T47D (cell line): Measurements from ENCODE around the gene KCNQ1.

Source experiments
- DNase-seq, 2 experiments: peaks; one replicate each; pipeline versions ENCODE4 v3.0.0 to v3.0.0-alpha.2; 2011 to 2012; ENCODE audit warnings: low read depth in 1 of 2, low spot score in 1 of 2
- JUND ChIP-seq: IDR thresholded peaks from 2 replicates; pipeline ENCODE4 v1.6.1; 2012; ENCODE audit warnings: low read depth
- in situ Hi-C: cut with HindIII; loops from 2 replicates; pipeline ENCODE4 v1.10.0; 2016; ENCODE audit warnings: low sequenced_read_pairs, low pct_unique_long_range_greater_than_20kb

Gene KCNQ1

DNA sequence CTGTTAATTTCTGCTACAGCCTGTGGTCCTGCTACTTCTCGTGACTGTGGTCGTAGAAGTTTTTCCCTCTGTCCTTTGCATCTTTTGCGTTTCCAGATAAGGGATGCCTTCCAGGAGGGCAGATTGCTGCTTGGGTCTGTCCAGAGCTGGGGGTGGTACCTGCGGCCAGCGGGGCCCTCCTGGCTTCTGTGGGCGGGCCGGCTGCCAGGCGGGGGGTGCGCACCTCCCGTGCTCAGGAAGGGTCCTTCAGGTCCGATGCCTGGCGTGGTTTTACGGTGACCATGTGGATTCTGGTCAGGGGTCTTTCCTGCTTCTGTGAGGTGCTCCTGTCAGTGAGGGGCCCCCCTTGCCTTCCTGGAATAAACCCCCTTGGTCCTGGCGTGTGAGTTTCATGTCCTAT is 84.8 kb downstream of the KCNQ1 start:
- TF ChIP-seq JUND = no peak
- DNase-seq = no peak
- in situ Hi-C loops = no loop called here

DNA sequence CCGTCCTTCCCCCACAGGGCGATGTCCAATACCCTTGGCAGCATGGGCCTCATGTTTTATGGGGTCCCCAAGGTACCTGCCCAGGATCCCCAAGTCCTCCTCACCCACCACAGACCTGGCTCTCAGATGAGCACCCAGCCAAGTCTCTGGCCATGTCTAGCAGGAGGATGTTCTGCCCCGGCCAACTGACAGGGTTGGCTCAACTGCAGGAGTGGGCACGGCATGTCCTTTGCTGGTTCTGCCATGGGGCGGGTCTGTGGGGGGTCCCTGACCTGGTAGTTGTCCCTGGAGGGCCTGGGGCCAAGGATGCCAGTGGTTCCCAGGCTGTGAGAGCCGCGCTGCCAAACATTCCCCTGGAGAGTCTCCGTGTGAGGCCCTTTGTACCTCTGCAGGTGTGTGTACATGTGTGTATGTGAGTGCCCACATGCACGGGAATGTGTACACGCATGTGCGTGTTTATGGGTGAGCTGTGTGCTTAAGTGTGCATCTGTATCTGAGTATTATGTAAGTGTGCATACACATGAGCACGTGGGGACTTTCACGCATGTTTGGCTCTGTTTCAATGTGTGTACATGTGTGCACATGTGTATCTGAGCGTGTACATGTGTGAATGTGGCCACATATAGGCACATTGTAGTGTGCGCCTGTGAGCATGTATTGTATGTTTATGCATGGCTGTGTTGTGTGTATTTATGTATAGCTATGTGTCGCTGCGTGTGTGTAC is 85.5 kb downstream of the KCNQ1 start:
- no peak for DNase-seq
- in situ Hi-C loops = no loop called here
- no peak for TF ChIP-seq JUND

- no peak for TF ChIP-seq JUND
- DNase-seq = no peak
- in situ Hi-C loops = no loop called here
Observed at GRCh38 chr11:2530855-2531200, 86.0 kb downstream of the KCNQ1 start.

DNA sequence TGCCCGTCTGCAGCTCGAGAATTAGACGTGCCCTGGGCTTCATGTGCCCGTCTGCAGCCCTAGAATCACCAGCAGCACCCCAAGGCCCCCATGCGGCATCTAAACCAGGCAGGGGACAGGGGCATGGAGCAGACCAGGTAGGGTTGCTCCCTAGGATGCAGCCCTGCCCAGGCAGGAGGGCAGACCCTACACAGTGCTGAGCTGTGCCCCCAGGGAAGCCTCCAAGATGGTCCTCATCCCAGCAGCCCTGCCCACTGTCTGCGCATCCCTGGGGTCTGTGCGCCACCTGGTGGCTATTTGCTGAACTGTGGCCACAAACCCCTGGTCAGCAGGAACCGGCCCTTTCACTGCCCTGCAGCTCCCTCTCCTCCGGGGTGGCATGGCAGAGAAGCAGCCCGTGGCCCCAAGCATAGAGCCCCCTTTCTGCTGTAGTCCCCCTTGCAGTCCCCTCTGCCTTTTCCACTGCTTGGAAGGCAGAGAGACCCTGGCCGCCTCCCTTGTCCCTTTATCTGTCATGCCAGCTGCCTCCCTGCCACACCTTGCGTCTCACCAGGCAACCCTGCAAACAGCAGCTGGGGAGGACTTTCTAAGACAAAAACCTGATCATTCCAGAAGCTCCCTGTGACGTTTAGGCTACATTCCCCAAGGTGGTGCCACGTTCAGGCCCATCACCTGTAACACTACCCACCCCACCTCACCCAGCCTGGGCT is 86.6 kb downstream of the KCNQ1 start:
- no peak for TF ChIP-seq JUND
- DNase-seq = peak; percentile 47 to 60
- in situ Hi-C loops = no loop called here

GRCh38 chr11:2531987-2532703 is 87.3 kb downstream of the KCNQ1 start:
- no peak for DNase-seq
- TF ChIP-seq JUND = no peak
- in situ Hi-C loops = no loop called here

DNA sequence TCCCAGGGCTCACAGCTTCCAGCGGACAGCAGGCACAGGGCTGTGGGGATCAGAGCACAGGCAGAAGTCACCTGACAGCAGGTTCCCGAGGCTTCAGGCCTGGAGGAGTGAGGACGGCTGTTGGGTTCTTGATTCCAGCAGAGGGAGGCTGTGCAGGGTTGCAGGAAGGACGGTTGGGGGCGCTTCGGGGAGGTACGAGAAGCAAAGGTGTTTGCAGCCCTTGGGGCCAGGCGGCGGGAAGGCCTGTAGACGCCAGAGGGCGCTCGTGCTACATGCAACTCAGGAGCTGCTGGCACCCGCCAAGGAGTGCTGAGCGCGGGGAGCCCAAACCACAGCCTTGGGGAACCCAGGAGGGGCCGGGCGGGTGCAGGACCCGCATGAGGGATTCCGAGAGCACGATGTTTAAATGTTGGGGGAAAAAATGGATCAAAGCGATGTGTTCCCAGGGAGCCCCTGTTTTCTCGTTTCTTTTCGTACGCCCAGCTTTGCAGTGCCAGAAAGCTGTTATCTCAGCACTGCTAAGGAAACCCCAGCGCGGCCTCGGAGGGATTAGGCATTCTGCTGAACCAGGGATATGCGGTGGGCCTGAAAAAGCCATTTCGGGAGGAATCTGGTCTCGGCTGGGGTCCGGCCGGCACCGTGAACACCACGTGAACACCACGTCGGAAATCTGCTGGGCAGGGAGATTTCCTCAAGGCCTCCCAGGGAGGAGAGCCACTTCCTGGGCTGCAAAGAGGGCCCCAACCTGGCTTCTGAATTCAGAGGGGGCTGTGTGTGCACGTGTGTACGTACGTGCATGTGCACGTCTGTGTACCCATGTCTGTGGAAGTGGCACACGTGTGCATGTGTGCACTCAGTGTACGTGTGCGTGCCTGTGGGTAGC is 88.1 kb downstream of the KCNQ1 start:
- no peak for TF ChIP-seq JUND

DNA sequence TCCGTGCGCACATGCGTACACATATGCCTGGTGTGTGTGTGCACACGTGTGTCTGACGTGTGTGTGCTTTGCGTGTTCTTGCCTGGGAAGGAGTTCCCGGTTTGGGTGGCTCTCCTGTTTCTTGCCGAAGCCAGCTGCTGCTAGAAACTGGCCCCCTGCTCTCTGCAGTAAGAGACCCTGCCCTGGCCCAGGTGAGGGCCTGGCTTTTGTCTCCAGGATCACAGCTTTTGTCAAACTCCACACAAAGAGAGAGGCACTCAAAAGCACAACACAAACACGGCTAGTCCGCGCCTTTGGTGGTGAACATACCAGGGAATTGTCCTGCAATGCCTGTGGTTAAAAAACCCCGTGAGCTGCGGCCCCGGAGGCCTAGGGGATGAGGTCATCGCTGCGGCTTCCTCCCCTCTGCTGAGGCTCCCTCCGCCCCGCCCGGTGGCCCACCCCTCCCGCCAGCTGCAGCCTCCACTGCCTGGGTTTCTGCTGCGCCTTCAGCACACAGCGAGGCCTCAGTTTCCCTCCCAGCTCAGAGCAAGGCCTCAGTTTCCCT is 88.9 kb downstream of the KCNQ1 start:
- no peak for TF ChIP-seq JUND
- in situ Hi-C loops = no loop called here
- peak in 1 of 2 experiments; percentile 11 for DNase-seq

More for the DNA sequence above, 88.1 kb downstream of the KCNQ1 start:
- in situ Hi-C loops = no loop called here
- peak; percentile 60 to 85 for DNase-seq

- in situ Hi-C loops = no loop called here
- no peak for DNase-seq
- TF ChIP-seq JUND = no peak
Observed at GRCh38 chr11:2534134-2534956, 89.5 kb downstream of the KCNQ1 start.

- TF ChIP-seq JUND = no peak
- no peak for DNase-seq
- in situ Hi-C loops = no loop called here
Observed at GRCh38 chr11:2534957-2535672, 90.3 kb downstream of the KCNQ1 start.

DNA sequence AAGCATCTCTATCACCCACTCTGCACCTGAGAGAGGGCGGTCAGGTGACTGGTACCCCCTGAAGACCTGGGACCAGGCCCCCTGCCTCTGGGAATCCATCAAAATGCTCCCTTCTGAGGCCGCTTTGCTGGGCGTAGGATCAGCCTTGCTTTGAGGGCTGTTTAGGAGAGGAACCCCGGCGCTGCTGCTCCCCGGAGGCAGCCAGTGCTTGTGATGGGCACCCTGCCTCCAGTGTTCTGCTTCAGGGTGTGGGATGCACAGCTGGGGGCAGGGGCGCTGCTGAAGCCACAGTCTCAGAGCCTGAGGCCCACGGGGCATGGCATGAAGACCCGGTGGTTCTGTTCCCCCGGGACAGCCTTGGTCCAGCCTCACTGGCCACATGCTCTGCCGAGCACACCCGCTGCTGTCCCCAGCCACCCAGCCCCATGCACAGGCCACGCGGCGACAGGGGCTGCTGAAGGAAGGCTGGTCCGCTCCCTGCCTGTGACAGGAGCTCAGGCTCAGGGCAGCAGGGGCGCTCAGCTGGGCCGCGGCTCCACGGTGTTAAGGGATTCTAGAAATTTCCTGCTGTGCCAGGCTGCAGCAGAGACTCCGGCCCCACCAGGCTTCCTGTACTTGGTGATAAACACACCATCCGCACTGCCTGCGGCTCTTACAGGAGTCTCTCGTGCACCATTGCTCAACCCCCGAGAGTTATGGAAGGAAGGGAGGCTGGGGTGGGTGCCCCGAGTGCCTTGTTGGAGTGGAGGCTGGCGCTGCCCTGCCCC is 91.0 kb downstream of the KCNQ1 start:
- in situ Hi-C loops = no loop called here
- no peak for DNase-seq
- no peak for TF ChIP-seq JUND
